DMS153 treated with DMSO at 0.1 percent for 48 hours (cell line): ENCODE results near the gene SNX5.

ENCODE experiments used
- DNase-seq: peaks from one replicate; lab custom pipeline; 2025; ENCODE audit not compliant: unreplicated experiment; lab: John Stamatoyannopoulos, UW

Gene SNX5

DNA sequence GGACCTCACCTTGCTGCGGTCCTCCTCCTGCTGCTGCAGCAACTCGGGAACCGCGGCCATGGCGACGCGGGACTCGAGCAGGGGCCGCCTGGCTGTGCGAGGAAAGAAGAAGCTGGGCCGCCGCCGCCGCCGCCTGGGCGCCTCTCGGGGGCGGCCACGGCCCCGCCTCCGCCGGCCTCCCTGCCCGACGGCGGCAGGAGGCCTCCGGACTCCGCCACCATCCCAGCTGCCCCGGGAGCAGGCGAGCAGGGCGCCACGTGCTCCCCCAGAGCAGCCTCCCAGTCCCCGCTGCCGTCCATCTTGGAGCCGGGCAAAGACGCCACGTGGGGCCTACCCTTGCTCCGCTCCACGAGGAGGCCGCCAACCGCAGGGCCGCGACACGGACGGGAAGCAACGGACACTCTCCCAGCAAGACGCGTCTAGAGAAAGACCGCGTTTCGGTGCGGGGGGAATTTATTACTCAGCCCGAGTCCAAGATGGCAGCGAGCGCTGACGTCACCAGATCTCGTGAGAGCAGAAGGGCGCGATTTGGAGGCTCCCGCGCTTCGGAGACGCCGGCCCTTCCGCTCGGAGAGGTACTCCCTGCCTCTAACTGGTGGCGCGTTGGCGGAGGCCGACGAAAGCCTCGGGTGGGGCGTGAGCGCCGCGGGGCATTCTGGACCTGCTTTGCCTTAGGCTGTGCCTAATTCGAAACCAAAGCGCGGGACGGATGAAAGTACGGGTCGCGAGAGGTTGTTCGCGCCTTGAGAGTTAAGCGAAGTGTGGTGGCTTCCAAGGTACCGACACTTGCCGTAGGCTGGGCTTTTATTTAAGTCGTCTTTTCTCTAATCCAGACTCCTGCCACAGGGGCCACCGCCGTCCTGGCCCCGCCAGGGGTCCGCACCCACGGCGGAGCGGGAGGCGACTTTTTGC lies at the start of gene SNX5, which contains the start of gene MGME1:
TSS of gene SNX5 (minus strand) at position 429 of the 912 bp plus-strand sequence. CDS start at position 60, 369 bp downstream.
TSS of gene MGME1 (plus strand) at position 653 of the 912 bp plus-strand sequence. CDS start 842 bp downstream, outside the sequence.
- peak; percentile 96 for DNase-seq

DNA sequence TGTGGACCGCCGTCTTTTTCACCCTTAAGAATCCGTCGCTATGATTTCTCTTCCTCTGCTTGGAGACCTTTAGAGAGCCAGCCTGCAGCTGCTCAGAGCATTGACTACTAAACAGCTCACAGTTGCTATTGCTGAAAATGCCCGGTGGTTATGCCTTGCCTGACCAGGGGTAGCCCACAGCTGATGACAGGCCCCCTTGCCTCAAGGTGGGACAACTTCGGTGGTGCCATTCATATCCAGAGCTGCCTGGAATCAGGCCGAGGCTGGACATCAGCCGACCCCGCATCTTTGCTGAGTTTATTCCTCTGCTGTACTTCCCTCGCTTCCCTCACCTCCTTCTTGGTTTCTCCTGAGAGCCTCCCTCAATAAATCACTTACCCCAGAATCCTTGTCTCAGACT lies 49.5 kb upstream of the SNX5 start:
- DNase-seq = no peak

DNA sequence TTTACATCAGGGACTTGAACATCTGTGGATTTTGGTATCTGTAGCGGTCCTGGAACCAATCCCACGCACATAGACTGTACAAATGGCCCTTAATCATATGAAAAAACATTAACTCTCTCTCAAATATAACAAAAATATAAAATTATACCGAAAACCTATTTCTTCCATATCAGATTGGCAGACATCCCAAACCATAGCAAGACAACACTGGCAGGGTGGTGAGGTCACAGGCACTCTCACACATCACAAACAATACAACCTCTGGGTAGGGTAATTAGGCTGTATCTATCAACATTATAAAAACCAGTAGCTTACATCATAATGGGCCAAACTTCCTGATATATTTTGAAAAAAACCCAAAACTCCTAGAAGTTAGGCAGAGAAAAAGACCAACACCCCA lies 48.2 kb upstream of the SNX5 start:
- DNase-seq = no peak

DNA sequence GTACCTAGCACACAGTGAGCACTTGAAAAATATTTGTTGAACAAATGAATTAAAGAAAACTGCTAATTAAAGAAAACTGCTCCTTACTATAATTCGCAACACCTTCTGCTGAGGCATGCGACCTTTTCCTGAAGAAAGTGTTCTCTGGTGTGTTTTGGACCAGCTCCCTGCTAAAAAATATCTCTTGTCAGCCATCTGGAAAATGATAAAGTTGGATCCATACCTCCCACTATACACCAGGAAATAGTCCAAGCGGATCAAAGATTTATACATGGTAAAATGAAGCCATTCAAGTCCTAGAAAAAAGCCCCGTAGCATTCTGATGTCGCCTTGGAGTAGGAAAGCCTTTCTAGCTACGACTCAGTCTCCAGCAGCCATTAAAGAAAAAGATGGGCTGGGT lies 45.8 kb upstream of the SNX5 start:
- no peak for DNase-seq

DNA sequence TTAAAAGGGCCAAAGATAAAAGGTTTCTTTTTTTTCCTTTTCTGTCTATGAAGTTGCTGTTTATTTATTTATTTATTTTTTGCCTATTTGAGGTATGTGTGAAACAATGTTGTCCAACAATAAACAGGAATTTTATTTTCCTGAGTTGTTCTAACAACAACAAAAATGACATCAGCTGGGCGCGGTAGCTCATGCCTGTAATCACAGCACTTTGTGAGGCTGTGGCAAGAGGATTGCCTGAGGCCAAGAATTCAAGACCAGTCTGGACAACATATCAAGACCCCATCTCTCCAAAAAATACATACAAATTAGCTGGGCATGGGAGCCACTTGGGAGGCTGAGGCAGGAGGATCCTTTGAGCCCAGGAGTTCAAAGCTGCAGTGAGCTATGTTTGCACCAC lies 44.3 kb upstream of the SNX5 start:
- DNase-seq = no peak

DNA sequence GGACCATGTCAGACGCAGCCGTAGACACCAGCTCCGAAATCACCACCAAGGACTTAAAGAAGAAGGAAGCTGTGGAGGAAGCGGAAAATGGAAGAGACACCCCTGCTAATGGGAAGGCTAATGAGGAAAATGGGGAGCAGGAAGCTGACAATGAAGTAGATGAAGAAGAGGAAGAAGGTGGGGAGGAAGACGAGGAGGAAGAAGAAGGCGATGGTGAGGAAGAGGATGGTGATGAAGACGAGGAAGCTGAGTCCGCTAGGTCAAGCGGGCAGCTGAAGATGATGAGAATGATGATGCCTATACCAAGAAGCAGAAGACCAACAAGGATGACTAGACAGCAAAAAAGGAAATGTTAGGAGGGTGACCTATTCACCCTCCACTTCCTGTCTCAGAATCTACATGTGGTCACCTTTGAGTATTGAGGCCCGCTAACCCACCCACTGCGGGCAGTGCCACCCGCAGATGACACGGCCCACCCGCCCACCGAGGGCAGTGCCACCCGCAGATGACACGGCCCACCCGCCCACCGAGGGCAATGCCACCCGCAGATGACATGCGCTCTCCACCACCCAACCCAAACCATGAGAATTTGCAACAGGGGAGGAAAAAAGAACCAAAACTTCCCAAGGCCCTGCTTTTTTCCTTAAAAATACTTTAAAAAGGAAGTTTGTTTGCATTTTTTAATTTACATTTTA lies 43.5 kb upstream of the SNX5 start:
- no peak for DNase-seq

DNA sequence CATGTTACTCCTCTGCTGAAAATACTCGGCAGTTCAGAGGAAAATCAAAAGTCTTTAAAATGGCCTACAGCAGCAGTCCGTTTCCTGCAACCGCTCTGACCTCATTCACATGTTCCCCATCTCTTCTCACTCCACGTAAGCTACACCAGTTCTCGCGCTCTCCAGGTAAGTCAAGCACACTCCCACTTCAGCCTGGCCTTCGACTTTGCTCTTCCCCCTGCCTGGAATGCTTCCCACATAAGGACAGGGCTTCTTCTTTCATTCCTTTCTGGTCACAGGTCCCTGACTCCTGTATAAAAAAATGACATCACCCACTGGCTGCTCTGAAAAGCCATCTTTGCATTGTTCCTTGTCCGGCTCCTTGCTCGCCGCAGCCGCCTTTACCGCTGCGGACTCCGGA lies 42.9 kb upstream of the SNX5 start:
- DNase-seq = no peak

DNA sequence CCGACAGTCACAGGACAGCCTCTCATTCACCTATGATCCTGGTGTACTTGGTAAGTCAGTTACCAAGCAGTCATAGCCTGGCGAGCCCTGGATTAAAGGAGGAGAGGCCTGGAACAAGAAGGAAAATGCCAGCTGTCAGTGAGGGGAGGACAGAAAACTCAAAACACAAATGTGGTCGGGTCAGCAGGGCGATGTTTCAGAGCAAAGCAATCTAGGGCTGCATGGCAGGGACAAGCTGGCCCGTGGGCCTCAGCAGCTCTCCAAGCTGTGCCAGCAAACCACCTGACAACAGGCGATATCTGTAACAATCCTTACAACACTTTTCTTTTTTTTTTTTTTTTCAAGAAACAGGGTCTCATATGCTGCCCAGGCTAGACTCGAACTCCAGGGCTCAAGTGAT lies 40.5 kb upstream of the SNX5 start:
- DNase-seq = no peak

DNA sequence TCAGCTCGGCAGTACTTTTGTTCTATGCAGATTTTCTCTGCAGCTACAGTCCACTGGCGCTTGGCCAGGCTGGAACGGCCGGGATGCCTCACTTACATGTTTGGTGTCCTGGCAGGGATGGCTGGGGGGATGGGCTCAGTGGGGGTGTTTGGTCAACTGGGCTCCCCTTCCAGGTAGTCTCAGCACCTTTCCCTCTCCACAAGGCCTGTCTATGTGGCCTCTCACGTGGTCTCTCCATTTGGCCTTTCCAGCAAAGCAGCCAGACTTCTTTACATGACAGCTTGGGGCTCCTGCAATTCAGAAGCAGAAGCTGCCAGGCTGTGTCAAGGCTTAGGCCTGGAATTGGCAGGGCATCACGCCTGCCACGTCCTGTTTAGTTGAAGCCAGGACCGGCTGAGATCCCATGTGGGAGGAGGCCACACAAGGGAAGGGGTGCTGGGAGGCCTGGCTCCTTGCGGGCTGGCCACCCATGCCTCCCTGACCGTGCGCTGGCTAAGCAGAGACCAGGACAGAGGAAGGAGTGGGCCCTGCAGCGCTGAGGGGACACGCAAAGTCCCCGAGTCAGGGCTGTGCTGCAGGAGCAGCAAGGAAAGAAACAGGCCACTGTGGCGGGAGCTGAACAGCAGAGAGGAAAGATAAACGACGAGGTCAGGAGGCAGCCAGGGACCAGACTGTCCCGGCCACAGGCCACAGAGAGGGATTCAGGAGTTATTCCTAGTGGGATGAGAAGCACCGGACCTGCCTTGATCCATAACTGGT lies 39.1 kb upstream of the SNX5 start:
- no peak for DNase-seq

DNA sequence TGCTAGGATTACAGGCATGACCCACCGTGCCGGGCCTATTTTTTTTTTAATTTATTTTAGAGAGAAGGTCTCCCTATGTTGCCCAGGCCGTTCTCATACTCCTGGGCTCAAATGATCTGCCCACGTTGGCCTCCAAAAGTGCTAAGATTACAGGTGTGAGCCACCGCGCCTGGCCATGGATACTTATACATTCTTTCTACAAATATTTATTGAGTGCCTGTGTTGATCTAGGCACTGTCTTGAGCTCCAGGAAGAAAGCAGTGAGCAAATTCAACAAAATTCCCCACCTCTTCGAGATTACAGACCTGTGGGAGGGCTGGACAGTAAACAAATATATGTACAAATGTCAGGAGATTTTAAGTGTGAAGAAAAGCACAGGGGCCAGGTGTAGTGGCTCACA lies 38.1 kb upstream of the SNX5 start:
- no peak for DNase-seq

DNA sequence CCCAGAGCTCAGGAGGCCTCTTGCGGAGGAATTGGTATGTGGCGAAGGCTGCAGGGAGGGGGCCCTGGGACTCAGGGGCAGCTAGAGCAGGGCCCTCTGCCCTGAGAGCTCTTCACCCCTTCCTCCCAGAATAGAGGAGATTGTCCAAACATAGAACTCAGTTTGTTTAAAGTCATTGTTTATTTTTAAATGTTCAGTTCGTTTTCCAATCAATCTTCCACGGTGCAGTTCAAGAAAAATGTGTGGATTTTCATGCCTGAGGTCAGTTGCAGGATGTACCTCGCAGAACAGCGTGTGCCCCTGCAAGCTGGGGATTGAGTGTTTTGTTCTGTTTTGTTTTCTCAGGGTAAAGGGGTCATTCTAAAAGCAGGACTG lies 37.4 kb upstream of the SNX5 start:
- DNase-seq = no peak

DNA sequence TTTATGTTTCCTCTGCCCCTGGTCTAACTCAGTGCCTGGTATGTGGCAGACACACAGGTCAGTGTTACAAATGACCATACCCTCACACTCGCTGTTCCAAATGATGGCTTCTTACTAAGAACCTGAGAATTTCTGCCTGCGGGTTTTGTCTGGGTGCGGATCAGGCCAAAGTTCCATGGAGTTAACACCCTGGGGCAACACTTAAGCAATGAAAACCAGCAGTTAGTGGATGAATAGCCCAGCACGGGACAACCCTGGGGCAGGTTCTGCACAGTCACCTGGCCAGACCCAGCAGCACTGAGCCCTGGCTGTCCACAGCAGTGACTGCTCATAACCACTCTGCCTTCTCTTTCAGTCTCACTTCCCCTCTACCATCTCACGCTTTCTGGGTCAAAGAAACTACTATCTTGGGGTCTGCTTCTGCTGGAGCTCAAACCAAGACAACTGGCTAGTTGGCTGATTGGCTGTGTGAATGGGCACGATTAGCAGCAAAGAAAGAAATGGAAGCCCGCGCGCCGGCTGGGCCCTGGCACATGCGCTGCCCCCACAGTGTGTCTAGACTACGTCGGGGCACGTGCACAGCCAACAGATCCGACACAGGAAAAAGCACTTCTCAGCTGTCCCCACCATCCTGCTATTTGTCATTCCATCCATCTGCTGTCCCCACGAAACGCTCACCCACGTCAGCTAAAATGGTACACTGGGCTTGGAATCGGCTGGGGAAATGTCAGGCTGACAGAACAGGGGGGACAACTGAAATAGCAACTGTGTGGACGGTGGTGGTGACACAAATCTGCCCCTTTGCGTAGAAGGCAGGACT lies 36.8 kb upstream of the SNX5 start:
- DNase-seq = no peak

DNA sequence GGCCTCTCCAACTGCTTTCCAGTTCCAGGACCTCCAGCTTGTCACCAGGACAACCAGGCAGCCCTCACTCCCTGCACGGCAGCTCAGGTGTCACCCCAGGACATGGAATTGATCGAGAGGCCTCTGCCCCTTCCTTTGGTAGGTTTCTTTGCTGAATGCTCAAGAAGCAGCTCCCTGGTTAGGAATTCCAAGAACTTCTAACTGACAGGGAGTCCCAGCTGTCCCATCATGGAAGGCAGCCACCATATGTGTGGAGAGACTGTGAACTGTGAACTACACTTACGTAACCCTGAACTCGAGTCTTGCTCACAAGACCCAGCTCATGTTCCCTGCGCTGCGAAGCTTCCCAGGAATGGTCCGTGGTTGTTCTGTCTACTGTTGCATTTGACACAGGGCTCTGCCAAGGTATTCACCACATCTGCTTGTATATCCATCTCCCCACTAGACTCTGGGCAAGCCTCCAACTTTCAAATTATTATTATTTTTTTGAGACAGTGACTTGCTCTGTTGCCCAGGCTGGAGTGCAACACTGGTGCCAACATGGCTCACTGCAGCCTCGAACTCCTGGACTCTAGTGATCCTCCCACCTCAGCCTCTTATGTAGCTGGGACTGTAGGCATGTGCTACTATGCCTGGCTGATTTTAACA lies 35.9 kb upstream of the SNX5 start:
- no peak for DNase-seq

DNA sequence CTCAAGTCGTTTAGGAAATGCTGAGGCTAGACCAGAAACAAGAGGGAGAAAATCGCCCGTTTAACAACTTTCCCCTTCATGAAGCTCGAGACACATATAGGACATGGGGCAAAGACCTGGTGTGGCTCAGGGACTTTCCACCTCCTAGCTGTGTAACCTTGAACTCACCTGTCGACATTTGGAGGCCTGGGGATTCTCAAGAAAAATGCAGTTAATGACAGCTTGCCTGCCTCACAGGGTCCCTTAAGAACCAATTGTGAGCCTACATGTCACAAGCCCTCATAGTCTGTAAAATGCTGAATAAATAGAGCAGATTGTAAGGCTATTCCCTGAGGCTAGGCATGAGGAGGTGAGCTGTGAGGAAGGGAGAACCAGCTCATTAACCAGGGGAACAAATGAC lies 35.3 kb upstream of the SNX5 start:
- no peak for DNase-seq

DNA sequence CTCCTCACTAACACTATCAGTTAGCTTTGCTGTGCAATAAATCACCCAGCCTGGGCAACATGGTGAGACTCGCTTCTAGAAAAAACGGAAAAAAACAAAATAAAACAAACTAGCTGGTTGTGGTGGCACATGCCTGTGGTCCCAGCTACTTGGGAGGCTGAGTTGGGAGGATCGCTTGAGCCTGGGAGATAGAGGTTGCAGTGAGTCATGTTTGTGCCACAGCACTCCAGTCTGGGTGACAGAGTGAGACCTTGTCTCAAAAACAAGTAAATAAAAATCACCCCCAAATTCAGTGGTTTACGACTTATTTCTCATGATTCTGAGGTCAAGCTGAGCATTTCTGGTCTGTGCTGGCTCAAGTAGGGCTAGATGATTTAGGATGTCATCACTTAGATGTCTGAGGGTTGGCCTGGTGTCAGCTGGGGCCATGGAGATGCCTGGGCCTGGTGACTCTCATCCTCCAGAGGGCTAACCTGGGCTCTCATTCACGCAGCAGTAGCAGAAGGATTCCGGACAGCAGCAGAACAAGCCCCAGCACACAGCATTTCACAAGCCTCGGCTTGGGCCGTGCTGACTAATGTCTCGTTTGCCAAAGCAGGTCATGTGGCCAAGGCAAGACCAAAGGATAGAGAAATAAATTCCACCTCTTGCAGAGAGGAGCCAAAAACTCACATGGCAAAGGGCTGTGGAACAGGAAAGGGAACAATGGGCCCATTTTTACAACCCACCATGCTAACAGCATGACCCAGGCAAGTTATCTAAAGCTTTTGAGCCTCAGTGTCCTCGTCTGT lies 32.7 kb upstream of the SNX5 start:
- DNase-seq = no peak

DNA sequence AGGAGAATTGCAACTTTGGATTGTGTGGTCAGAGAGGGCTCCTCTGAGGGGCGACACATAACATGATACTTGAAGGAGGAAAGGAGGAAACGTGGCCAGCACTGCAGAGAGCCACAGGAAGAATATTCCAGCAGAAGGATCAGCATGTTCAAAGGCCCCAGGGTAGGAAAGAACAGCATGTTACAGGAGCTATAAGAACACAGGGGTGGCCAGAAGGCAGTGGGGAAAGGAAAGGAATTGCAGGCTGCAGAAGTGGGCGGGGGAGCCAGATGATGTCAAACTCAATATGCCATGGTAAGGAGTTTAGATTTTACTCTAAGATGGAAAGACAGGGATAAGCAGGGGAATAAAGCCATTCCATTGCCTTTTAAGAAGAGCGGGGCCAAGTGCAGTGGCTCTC lies 31.0 kb upstream of the SNX5 start:
- DNase-seq = no peak

DNA sequence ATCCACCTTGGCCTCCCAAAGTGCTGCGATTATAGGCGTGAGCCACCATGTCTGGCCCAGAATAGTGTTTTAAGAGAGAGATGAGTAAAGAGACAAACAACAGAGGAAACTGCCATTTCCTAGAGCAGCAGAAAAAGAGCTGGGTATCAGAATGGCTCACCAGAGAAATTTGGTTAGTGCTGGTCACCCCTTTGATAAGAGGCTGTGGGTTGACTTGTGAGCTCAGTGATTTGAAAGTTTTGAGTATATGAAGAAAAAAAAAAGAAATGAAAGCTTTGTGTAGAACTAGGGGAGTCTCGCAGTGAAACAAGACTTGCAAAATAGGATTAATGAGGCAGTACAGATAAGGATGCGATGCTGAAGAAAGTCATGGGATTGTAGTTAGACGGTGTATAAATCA lies 29.9 kb upstream of the SNX5 start:
- DNase-seq = no peak

DNA sequence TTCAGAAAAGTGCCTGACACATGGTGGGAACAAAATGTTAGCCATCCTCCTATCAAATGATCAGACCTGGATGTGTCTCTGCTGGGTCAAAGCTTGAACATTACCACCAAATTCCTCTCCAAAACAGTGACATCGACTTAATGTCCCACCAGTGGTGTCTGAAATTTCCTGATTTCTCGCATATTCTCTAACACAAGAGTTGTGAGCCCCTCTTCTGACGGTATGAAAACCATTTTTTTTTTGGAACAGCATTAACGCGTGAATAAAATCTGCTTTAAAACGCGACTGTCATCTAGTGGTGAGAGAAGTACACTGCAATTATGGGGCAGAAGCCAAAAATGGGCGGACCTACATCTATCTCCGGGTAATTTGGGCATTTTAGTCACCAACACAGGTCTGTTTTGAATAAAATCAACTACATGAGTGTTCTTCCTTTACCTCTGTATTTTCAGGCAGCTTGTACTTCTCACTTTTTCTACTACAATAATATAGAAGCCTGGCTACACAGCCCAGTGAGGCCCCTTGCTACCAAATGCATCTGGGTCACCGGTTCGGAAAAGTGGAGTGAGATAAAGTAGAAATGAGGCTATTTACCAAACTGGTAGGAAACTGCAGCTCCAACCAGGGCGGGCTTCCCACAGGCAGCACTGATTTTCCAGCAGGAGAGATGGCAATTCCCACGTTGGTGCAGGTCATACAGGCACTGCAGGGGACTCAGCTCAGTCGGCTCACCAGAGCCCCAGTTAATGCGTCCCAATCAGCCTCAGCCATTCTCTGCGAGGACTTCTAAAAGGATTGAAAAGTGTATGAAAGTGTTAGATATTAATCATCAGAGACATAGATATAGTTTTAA lies 27.6 kb upstream of the SNX5 start:
- no peak for DNase-seq

DNA sequence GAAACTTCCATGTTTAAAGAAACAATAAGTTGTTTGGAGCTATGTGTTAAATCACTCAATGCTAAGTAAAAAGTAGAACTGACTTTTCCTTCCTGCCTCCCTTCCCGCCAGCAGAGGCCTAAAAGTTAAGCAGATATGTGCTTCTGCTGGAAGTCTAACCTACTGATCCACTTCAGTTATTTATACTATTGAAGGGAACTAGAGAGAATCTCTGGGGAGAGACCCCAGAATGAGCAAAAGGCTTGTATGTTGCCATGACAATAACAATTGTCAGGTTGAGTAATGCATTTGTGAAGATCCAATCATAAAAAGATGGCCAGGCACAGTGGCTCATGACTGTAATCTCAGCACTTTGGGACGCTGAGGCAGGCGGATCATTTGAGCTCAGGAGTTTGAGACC lies 25.0 kb upstream of the SNX5 start:
- DNase-seq = no peak
